ENCODE results near the gene POMT2. TPM values are rescaled to one million over a fixed set of nuclear protein-coding genes. Genes with fewer than 3 reads are reported as not detected.

Gene POMT2
- polyA plus RNA-seq, 3 donors from 2014 or later = 0.36 to 3.1 (median 1.0) TPM

DNA sequence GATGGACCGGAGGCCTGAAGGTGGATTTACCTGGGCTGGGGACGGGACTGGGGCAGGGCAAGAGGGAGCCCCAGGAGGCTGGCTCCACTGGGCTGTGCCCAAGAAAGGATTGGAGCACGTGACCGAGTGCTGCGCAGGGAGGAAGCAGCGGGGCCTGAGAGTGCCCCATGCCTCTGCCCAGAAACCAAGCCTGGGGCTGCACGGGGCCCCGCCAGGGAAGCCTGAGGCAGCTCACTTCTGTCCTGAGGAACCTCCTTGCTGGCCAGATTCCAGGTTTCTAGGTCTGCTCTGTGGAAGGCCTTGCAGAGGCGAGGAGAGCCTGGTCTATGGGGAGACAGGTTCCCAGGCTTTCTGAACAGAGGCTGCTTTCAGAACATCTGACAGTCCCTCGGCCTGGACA, 60.1 kb downstream of the POMT2 start:
- Mint-ChIP-seq H3K27me3 (ENCODE audit: low read depth in 3 of 3) (peaks cover 3 to 9% (median 7%) of the 10 kb centered on the region in 3 donors), H3K9me3 (peaks cover 0 to 1% (median 0%) of the 10 kb centered on the region in 6 donors), H3K4me3 (no peak overlapping the region), H3K27ac (no peak overlapping the region), H3K36me3 (no peaks in the 10 kb centered on the region), H3K4me1 (no peaks in the 10 kb centered on the region)
- DNase-seq = no peak

DNA sequence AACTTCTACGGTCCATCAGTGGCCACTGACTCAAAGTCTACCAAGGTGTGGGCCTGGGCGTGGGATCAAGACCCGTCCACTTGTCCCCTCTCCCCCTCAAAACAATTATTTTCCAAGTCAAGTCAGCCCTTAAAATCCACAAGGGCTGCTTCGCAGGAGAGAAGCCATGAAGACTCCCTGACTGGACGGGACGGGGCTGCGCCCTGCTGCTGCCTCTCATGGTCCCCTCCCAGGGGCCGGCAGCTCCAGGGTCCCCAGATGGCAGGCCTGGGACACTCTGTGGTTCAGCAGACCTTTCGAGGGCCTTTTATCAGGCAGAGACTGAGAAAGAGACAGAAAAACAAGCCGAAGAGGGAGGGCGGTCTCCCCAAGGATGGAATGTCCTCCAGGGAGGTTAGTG, 60.5 kb downstream of the POMT2 start:
- Mint-ChIP-seq H3K36me3 (no peaks in the 10 kb centered on the region), H3K4me1 (no peaks in the 10 kb centered on the region), H3K9me3 (peaks cover 0 to 1% (median 0%) of the 10 kb centered on the region in 6 donors), H3K27ac (no peak overlapping the region), H3K27me3 (ENCODE audit: low read depth in 3 of 3) (peaks cover 3 to 9% (median 7%) of the 10 kb centered on the region in 3 donors), H3K4me3 (no peak overlapping the region)
- DNase-seq = no peak

DNA sequence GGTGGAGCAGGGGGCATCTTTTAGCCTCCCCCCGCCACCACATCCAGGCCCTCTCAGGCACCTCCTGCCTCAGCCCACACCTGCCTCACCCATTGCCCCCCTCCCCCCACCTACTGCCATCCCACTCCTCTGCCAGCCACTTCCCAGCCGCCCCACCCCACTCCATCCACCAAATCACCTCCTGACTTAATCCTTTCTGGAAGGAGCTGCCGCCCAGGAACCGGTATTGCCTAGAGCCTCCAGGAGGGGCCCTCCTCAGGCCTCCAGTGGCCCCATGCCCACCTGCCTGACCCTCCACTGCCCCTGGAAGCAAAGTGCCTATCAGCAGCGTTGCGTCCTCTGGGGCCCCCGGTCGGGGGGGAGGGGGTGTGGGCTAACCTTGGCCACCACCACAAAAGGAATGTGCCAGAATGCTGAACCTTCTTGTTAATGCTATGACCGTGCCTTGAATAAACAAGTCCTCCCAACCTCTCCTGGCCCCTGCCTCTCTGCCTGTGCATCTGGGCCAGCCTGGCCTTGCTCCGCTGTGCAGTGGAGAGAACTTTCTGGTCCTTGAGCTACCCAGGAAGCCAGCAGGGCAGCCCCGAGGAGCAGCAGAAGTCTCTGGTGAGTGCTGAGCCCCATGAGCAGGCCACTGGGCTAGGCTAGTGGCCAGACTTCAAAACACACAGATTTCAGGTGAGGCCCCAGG, 61.5 kb downstream of the POMT2 start:
- Mint-ChIP-seq H3K9me3 (peaks cover 0 to 1% (median 0%) of the 10 kb centered on the region in 6 donors), H3K36me3 (no peaks in the 10 kb centered on the region), H3K4me3 (no peak overlapping the region), H3K4me1 (no peaks in the 10 kb centered on the region), H3K27me3 (ENCODE audit: low read depth in 3 of 3) (peaks cover 3 to 10% (median 7%) of the 10 kb centered on the region in 3 donors), H3K27ac (no peak overlapping the region)
- no peak for DNase-seq

DNA sequence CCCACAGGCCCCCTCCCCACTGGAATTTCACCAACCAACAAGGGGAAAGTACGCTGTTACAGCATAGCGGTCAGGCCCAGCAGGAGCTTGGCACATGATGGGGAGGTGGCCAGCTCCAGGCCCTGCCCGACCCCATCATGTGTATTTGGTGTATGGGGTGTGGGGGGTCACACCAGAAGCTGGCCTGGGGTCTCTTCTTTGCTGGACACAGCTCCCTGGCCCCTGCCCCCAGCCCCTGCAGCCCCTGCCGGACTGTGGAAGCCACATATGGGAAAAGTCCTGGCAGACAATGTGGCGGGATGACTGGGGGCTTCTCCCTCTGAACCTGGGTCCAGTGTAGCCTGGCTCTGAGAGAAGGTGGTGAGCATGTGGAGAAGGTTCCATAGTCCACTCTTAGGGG, 62.1 kb downstream of the POMT2 start:
- H3K27me3 Mint-ChIP-seq (ENCODE audit: low read depth in 3 of 3) = peaks cover 3 to 13% (median 5%) of the 10 kb centered on the region in 3 donors
- no peak overlapping the region for H3K4me3 Mint-ChIP-seq
- H3K4me1 Mint-ChIP-seq = no peaks in the 10 kb centered on the region
- no peak for DNase-seq
- H3K36me3 Mint-ChIP-seq = no peaks in the 10 kb centered on the region
- peaks cover 0 to 1% (median 0%) of the 10 kb centered on the region in 6 donors for H3K9me3 Mint-ChIP-seq
- no peak overlapping the region for H3K27ac Mint-ChIP-seq

DNA sequence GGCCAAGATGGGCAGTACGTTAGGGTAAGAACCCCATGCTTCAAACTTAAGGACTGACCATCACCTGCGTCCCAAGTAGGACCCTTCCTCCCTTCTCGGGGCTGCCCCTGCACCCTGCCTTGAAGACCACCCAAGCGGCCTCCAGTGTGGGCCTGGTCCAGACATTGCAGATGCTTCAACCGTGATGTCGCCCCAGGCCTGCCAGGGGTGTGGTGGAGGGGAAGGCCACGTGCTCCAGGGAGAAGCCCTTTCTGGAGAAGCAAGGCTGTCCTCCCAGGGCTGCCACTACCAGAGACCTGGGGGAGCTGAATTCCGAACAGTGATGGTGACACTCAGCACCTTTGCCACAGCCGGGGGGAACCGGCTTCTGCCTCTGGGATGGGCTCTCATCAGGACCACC, 63.0 kb downstream of the POMT2 start:
- Mint-ChIP-seq H3K36me3 (no peaks in the 10 kb centered on the region), H3K4me1 (no peaks in the 10 kb centered on the region), H3K9me3 (no peaks in the 10 kb centered on the region), H3K27me3 (ENCODE audit: low read depth in 3 of 3) (peaks cover 1 to 10% (median 5%) of the 10 kb centered on the region in 3 donors), H3K4me3 (no peak overlapping the region), H3K27ac (no peak overlapping the region)
- DNase-seq = no peak

DNA sequence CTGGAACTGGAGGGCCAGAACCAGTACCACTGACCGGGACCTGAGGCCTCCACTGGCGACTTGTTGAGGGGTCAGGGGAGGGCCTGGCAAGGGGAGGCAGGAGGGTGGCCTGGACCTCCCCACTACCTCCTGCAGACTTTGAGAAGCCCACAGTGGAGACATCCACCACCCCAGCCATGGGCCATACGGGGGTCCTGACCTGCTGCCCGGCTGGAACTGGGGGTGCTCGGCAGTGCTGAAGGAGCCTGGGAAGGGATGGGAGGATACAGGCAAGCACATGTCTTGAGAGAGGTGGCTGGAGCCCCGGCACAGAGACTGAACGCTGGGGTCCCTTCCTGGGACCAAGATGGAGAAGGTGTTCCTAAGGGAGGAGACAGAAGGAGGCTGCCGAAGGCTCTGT, 64.0 kb downstream of the POMT2 start:
- H3K9me3 Mint-ChIP-seq = no peaks in the 10 kb centered on the region
- no peak for DNase-seq
- peaks cover 1 to 10% (median 5%) of the 10 kb centered on the region in 3 donors for H3K27me3 Mint-ChIP-seq (ENCODE audit: low read depth in 3 of 3)
- H3K4me1 Mint-ChIP-seq = no peaks in the 10 kb centered on the region
- H3K36me3 Mint-ChIP-seq = no peaks in the 10 kb centered on the region
- H3K4me3 Mint-ChIP-seq = no peak overlapping the region
- no peak overlapping the region for H3K27ac Mint-ChIP-seq

DNA sequence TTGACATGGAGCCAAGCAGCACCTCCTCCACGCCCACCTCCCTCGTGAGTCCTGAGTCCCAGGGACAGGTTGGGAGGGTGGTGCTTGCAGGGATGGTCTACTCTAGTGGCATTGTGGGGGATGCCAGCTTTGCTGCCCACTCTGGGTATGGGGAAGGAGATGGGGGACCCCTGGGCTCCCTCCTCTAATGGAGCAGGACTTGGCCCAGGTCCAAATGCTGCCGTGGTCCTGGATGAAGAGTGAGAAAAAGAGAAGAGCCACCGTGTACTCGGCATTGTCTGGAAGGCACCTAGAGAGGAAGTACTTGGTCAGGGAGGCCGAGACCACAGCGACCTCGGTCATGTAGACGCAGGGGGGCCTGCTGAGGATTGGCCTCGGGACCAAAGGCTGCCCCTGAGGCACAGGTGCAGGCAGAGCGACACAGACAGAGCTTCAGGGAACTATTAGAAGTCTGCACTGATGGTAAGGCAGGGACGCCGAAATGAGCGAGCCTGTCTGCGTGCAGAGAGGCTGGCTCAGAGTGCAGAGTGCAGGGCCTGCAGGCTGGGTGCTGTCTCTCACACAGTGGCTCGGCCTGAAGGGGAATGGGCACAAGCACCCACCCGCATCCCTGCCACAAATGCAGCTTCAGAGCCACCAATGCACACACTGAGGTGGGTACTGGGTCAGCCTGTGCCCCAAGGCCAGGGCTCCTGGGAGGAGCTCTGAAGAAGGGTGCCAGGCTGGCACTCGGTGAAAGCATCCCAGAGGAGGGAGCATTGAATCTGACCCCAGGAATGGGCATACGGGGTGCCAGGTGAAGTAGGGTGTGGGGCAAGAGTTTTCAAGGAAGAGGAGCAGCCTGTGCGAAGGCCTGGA, 67.1 kb downstream of the POMT2 start:
- Mint-ChIP-seq H3K27me3 (ENCODE audit: low read depth in 3 of 3) (peaks cover 0 to 3% (median 0%) of the 10 kb centered on the region in 3 donors), H3K36me3 (no peaks in the 10 kb centered on the region), H3K4me1 (no peaks in the 10 kb centered on the region), H3K27ac (no peak overlapping the region), H3K9me3 (no peaks in the 10 kb centered on the region), H3K4me3 (no peak overlapping the region)
- DNase-seq = no peak

DNA sequence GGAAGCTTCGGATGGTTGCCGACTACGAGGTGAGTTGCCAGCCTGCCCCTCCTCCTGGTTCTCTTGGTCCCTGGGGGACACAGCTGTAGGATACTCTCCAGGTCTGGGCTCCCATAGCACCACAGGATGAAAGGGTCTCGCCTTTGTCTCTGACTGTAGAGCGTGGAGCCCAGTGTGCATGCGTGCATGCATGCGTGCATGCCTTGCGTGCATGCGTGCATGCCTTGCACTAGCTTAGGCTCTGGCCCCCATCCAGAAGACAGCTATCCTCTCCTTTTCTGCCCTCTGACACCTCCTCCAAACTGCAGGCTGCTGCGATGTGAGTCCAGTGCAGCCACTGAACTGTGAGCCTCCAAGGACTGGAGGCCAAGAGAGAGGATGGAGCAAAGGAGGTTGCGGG, 68.8 kb downstream of the POMT2 start:
- H3K36me3 Mint-ChIP-seq = no peaks in the 10 kb centered on the region
- peaks cover 0 to 3% (median 0%) of the 10 kb centered on the region in 3 donors for H3K27me3 Mint-ChIP-seq (ENCODE audit: low read depth in 3 of 3)
- H3K27ac Mint-ChIP-seq = no peak overlapping the region
- H3K4me1 Mint-ChIP-seq = no peaks in the 10 kb centered on the region
- no peak overlapping the region for H3K4me3 Mint-ChIP-seq
- DNase-seq = no peak
- no peaks in the 10 kb centered on the region for H3K9me3 Mint-ChIP-seq

DNA sequence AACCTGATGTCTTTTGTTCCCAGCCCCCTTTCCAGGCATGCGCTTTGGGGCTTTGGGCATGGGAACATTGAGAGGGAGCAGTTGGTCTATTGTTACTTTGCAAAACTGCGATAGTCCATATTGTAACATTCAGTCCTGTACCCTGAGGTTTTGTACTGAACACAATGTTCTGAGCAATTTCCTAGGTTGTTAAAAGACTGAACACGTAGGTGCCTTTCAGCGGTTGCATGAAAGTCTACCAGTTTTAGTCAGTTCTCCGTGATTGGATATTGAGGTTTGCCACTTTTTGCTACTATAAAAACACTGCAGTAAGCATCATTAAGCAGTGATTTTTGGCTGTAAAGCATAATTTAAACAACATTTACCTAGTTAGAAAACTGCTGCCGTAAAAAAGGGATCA, 69.8 kb downstream of the POMT2 start:
- no peaks in the 10 kb centered on the region for H3K4me1 Mint-ChIP-seq
- H3K27me3 Mint-ChIP-seq (ENCODE audit: low read depth in 3 of 3) = peaks cover 0 to 3% (median 0%) of the 10 kb centered on the region in 3 donors
- H3K4me3 Mint-ChIP-seq = no peak overlapping the region
- no peak for DNase-seq
- no peaks in the 10 kb centered on the region for H3K36me3 Mint-ChIP-seq
- H3K9me3 Mint-ChIP-seq = no peaks in the 10 kb centered on the region
- H3K27ac Mint-ChIP-seq = no peak overlapping the region

DNA sequence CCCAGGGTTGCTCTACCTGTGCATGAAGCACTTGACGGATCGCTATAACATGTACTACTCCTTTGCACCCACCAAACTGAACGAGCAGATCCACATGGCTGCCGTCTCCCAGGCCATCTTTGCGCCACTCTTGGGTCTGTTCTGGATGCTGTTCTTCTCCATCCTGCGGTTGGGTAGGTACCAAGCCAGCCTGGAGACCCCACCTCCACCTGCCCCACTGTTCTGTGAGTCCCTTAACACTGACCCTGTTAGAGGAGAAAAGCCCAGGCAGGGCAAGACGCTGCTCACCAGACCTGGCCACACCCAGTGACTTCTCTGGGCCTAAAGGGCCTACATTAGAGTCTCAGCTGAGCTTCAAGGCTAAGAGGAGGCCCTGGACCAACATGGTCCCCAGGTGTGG, 71.4 kb downstream of the POMT2 start:
- Mint-ChIP-seq H3K27me3 (ENCODE audit: low read depth in 3 of 3) (peaks cover 0 to 3% (median 0%) of the 10 kb centered on the region in 3 donors), H3K4me1 (no peaks in the 10 kb centered on the region), H3K9me3 (no peaks in the 10 kb centered on the region), H3K36me3 (no peaks in the 10 kb centered on the region), H3K27ac (no peak overlapping the region), H3K4me3 (no peak overlapping the region)
- DNase-seq = no peak

DNA sequence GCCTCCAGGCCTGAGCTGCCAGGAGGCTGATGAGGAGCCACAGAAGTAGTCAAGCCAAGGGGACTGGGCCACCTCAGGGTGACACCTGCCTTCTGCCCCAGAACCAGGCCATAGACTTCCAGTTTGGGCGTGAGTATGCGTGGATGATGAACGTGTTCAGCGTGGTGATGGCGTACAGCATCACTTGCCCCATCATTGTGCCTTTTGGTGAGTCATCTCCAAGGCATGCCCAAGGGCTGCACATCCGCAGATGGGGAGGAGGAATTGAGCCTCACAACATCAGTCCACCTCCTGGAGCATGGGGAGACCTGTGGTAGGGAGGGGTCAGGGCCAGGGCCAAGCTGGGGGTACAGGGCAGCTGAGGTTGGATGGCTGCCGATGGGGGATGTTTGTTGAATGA, 72.0 kb downstream of the POMT2 start:
- H3K9me3 Mint-ChIP-seq = no peaks in the 10 kb centered on the region
- H3K36me3 Mint-ChIP-seq = no peaks in the 10 kb centered on the region
- no peak overlapping the region for H3K4me3 Mint-ChIP-seq
- DNase-seq = no peak
- no peaks in the 10 kb centered on the region for H3K4me1 Mint-ChIP-seq
- no peaks in the 10 kb centered on the region for H3K27me3 Mint-ChIP-seq (ENCODE audit: low read depth in 3 of 3)
- no peak overlapping the region for H3K27ac Mint-ChIP-seq

DNA sequence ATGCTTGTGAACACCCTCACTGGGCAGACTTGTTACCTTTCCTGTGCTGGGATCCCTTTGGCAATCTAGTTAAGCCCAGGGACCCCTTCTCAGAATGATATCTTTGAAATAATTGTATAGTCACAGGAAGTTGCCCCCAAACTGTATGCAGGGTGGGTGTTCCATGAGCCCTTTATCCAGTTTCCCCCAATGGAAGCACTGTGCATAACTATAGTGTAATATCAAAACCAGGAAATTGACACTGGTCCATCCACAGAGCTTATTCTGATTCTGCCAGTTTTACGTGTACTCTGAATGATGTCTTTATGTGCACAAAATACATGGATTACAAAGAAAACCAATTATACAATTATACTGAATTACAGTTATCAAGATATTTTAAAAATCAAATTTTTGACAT, 73.9 kb downstream of the POMT2 start:
- H3K4me3 Mint-ChIP-seq = no peak overlapping the region
- no peak overlapping the region for H3K27ac Mint-ChIP-seq
- DNase-seq = no peak
- no peaks in the 10 kb centered on the region for H3K36me3 Mint-ChIP-seq
- no peaks in the 10 kb centered on the region for H3K9me3 Mint-ChIP-seq
- no peaks in the 10 kb centered on the region for H3K4me1 Mint-ChIP-seq
- H3K27me3 Mint-ChIP-seq (ENCODE audit: low read depth in 3 of 3) = peaks cover 0 to 1% (median 0%) of the 10 kb centered on the region in 3 donors

DNA sequence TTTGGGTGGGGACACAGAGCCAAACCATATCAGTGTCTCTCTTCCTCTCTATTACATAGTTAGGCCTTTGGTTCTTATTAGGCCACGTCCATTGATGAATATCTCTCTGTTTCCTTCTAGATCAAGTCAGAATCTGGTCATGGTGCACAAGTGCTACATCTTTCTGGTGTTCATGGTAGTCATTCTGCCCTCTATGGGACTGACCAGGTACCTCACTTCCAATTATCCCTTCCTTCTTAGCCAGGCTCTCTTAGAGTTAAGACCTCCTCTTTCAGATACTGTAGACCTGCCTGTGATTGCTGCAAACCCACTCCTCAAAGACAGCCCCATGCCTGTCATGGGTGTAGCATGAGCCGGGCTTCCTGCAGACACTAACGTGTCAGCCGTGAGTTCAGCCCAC, 74.9 kb downstream of the POMT2 start:
- H3K27ac Mint-ChIP-seq = no peak overlapping the region
- H3K27me3 Mint-ChIP-seq (ENCODE audit: low read depth in 3 of 3) = peaks cover 0 to 1% (median 0%) of the 10 kb centered on the region in 3 donors
- no peaks in the 10 kb centered on the region for H3K9me3 Mint-ChIP-seq
- H3K4me3 Mint-ChIP-seq = no peak overlapping the region
- no peak for DNase-seq
- no peaks in the 10 kb centered on the region for H3K4me1 Mint-ChIP-seq
- no peaks in the 10 kb centered on the region for H3K36me3 Mint-ChIP-seq

DNA sequence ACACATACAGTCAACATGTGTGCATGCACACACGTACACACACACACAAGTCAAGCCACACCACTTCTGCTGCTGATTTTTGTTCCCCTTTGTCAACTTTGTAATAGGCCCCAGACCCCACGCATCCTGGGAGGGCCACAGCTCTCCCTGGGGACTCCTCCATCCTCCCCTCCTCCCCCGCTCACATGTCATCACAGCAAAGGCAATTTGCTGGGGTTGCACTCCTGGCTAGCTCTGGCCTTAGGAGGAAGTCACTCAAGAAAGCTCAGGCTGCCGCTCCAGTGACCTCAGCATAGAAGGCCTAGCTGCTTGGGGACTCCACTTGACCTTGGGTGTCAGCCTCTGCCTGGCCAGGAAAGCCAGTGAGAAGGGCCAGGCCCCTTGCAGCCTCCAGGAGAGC, 76.8 kb downstream of the POMT2 start:
- Mint-ChIP-seq H3K9me3 (no peaks in the 10 kb centered on the region), H3K27me3 (ENCODE audit: low read depth in 3 of 3) (peaks cover 0 to 1% (median 0%) of the 10 kb centered on the region in 3 donors), H3K4me1 (no peaks in the 10 kb centered on the region), H3K27ac (no peak overlapping the region), H3K4me3 (no peak overlapping the region), H3K36me3 (no peaks in the 10 kb centered on the region)
- no peak for DNase-seq

Measured in immature natural killer cell (primary cell).